ENCODE results near the gene FGF8.

FGF8 gene

DNA sequence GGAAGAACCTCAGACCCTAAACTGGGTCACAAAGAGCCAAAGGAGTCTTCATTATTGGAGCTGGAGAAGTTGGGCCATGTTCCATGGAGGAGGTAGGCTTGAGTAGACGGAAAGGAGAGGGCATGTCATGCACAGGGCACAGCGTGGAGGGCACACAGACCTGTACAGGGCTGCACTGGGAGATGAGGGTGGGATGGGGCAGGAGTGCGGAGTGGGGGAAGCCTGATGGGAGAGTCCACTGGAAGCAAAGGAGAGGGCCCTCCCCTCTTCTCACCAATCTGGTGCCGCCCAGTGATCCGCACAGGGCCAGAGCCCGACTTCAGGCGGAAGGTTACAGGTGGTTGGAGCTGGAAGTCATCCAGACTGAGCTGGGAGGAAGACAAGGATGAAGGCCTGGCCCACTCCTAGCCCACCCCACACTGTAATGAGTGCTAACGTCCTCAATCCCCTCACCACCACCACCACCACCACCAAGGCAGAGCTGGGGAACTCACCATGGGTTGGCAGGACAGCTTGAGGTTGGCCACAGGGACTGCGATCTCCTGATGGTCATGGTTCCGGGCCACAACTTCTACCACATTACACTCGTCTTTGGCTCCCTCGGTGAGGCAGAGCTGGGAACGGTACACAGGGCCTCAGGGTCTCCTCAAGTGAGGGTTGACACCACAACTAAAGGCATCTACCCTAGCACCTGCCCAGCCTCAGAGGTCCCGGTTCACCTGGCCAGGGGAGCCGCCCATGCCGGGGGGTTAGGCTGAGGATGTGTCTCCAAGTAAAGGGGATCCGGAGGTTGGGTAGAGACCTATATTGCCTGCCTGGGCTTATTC, 6.3 kb upstream of the FGF8 start:
- no peak for DNase-seq

DNA sequence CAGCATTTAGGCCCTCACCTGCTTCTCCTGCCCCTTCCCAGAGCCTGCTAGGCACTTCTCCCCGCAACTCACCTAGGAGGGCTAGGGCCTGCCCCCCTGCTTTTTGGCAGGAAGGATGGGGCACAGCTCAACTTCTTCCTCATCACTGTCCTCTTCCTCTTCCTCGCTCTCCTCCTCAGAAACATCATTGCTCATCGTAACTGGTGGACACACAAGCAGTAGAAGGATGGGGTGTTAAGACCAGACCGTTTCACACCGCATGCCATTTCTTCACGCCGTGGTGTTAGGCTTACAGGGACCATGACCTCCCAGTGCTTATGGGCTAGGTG, 5.7 kb upstream of the FGF8 start:
- DNase-seq = no peak

DNA sequence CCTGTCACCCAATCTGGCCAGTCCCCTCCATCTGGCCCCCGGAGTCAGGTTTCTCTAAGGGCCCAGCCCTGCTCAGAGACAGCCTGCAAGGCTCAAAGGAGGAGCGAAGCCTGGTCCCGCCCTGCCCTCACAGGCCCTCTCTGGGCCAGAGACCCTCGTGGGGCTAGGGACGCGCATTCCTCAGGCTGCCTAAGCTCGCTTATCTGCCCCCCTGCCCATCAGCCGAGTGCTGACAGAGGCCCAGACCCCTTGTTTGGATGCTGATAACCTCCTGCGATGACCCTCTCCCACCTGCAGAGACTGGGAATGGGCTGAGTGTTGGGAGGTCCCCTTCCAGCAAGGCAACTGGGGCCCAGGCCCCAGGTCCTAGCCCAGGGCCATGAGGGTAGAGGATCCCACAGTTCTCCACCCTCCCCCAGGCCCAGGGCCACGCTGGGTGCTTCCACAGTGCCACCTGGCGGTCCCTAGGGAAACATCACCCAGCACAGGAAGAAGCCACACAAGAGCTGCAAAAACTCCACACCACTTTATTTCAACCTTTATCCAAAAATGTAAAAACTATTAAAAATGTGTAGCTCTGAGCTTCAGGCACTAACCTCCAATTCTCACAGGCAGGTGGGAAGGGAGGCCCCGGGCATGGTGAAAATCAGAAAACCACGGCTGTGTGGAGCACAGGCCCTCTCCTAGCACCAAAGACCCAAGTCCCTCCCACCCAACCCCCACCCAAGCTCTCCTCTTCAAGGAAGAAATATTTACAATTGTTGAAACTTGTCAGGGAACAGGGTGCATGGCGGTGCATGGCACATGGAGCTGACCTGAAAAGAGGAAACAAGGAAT, 5.1 kb upstream of the FGF8 start:
- DNase-seq = peak; percentile 68 to 69

DNA sequence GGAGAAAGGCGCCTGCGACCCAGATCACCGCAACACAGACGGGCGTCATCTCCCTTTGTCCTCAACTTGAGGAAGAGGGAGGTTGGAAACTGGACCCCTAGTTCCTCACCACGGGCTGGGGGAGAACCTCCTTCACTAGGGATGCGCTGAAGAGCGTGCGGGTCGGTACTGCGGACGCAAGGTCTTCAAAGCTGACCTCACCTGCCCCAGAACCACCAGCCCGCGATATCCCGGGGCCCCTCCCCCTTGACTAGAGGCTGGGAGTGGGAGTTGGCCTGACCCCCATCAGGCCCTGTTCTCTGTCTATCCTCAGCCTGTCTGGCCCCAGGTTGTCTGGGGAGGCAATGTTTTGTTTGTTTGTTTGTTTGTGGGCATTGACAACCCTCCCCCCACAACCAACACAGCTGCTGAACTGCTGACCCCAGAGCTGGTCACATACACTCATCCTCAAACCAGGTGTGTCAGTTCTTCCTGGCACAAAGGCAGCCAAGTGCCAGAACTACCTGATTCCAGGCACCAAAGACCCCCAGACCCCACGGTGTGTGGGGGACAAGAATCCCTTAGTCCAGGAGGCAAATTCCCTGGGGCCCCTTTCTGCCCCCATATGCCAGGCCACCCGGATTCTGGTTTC, 4.4 kb upstream of the FGF8 start:
- DNase-seq = no peak

DNA sequence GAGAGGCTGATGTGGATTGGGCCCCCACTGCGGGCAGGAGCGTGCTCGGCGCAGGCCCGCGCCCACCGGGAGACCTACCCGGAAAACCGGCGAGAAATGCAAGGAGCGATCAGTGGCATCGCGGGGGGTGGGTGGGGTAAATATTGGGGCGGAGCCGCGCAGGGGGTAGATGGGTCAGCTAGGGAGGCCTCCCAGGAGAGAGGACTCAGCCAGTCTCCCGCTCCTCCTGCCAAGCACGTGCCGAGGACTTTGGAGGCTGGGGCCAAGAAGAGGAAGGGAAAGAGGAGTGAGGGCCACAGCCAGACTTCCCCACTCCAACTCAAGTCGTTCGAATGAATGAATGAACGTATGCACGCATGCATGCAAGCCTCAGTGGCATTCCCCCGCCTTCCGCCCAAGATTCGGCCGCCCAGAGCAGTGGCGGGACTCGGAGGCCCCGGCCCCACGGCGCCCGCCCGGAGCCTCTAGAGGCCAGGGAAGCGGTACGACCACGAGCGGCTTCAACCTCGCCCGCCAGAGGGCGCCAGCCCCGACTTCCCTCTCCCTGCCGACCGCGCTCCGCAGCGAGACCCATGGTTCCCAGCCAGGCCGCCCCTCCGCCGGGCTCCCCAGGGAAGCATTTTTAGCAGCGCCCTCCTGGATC, 3.8 kb upstream of the FGF8 start:
- peak; percentile 72 to 88 for DNase-seq

DNA sequence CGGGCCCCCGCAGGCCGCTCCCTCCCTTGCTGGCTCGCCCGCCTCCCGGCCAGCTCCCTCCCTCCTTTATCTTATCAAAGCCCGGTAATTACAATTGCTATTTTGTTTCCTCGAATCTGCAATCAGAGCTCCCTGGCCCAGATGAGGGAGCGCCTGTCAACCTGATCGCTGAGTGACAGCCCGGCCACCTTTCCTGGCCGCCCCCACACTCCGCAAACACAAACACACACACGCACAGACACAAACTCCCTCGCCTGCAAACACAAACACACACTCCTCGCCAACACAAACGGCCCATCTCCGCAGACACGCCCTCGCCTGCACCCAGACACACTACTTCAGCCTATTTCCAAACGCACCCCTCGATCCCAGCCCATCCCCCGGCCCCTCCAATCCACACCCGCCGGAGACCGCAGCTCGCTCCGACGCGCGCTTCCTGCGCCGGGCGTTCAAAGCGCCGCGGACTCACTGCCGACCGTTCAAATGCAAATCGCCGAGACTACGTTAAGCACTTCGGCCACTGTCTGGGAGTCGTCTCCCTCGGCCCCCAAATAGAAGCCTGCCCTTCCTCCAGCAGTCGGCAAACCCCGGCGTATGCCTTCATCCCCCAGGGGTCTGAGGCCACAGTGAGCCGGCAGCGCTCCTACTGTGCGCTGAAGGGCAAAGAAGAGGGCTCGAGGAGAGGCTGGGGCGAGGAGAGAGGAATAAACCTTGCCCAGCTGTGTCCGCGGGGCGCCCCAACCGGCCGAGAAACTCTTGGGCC, 3.0 kb upstream of the FGF8 start:
- no peak for DNase-seq

DNA sequence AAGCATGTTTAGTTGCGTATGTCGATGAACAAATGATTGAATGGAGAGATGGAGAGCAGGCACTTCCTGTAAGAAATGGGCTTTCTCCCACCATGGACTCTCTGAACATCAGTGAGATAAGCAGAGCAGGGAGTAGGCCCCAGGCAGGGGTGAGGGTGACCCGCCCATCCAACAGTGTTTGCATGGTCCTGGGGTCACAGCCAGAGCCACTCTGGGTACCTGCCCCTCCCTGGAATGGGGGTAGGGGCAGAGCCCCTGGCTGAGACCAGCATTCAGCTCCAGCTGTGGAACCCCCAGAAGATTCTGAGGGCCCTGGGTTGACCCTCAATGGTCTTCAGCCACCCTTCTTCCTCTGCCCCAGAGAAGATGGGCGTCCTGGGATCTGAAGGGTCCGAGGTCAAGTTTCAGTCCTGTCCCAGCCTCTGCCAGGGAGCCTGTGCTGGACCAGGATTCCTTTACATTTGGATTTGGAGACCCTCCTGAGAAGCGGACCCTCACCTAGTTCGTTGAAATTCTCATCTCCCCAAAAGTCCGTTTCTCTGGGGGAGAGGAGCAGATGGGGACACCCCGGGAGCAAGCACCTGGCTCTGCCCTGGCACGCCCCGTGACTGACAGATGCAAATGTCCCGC, 2.4 kb upstream of the FGF8 start:
- DNase-seq = no peak

DNA sequence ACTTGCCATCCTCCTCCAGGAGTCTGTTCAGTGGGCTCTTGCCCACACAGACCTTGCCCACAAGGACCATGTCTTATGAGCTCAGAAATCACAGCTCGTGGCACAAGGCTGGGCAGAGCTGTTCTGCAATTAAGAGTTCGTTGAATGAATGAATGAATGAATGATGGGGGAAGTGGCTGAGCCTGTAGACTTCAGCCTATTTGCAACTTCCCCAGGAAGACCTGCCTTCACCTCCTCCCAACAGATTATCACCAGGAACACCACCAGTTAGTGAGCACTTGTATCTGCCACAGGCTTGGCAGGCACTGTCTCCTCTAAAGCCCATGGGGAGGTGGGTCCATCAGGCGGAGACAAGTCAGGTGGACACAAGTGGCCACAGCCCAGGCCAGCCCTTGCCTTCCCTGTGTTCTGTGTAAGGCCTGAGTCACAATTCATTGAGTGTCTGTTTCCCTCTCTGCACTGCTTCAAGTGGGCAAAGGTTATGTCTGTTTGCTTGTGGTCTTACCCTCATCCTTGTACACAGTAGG, 1.8 kb upstream of the FGF8 start:
- DNase-seq = no peak

DNA sequence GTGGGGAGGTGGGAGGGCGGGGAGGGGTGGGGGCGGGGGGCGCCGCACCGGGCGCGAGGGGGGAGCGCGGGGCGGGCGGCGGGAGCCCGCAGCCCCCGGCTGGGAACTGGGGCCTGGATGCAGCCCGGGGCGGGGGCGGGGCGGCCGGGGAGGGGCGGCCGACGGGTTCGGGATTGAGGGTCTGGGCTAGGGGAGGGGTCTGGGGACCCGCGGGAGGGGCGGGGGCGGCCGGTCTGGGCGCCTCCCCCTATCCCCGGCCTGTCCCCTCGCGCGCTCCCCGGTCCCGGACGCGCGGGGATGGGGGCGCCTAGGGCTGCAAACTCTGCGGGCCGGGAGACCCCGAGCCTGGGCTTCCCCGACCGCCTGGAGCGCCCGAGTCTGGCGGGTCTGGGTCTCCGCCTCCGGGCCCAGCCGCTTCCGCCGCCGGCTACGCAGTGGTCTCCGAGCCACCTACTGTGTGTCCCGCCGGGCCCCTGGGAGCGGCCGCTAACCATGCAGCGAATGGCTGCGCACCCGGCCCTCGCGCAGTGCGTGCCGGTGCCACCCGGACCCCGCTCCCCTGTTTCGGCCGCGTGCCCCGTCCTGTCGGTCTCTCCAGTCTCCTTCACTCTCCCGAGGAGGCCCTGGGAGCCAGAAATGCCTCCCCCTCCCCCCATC, 375 bp upstream of the FGF8 start:
- no peak for DNase-seq

DNA sequence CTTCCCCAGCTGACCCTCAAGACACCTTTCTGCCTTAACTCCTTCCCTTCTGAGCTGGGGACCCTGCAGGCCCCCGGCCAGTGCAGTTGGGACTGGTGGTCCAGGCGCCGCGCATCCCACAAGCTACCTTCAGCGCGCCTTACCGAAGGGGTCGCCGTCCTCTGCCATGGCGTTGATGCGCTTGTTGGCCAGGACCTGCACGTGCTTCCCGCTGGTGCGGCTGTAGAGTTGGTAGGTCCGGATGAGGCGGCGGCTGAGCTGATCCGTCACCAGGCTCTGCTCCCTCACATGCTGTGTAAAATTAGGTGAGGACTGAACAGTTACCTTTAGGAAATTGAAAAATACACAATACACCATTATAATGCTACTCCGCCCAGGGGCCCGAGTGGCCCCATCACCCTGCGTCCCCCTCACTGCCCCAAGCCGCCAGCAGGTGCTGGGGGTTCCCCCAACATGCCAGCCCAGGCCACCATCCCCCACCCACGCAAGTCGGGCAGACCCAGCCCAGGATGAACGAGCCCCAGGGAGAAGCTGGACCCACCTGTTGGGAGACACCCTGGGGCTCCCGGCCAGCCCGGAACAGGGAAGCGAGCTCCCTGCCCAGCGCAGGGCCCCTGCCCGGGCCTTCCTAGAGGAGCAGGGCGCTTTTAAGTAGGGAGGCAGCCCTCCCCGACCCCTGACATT, 1.2 kb downstream of the FGF8 start:
- DNase-seq = no peak

DNA sequence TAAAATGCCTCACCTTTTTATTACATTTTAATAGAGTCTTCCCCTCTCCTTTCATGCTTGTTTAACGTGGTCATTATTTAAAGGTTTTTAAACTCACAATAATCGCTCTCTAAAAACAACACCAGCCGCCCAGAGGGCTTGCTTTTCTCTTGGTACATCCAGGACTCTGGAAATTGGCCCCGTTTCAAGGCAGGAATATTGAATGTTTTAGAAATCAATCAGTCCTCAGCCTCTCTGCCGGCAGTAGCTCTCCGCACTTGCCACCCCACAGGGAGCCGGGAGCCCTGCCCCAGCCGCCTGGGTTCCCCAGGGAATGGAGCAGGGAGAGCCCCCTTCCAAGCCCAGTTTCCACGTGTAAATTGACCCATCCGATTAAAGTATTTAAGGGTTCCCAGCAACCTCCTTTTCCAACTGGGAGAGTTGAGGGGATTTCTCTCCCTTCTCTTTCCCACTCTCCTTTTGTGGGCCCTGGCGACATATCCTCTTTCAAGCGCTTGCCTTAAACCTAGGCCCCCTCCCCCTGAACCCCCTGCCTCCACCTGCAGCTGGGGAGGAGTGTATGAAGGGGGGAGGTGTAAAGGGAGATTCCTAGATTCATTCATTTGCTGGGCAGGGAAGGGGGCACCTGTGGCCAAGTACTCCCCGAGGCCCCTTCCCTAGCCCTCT, 1.9 kb downstream of the FGF8 start:
- no peak for DNase-seq

DNA sequence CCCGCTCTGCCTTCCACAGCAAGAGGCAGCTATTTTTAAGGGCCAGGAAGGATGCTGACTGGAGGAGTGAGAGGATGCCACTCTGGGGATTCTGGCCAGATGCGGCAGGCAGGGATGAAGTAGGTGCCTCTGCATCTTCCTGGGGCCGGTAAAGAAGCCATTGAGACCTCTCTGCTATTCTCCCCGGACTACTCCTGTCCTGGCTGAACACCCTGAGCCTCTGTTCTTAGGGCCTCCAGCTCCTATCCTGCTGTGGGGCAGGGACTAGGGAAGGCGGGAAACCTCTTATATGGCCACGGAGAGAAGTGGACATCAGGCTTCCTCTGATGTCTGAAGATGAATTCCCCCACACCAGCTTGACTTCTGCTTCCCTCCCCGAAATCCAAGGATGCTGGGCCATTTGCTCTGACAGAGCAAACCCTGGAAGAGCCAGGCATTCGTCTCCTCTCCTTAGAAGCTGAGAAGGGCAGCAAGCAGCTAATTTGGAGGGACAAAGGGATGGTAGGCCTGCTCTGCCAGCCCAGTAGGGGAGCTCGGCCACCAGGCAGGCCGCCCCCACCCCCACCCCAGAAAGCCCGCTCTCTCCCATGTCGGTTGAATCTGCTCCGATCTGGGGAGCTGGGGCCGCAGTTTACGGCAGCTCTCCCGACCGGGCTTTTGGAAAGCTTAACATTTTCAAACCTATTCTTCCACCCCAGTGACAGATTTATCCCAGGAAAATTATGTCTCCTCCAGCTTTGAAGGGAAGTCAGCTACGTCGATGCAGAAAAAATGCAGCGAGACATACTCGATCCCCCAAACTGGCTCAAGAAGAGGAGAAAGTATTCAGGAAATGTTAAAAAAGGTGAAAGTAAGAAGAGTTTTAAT, 2.8 kb downstream of the FGF8 start:
- no peak for DNase-seq

DNA sequence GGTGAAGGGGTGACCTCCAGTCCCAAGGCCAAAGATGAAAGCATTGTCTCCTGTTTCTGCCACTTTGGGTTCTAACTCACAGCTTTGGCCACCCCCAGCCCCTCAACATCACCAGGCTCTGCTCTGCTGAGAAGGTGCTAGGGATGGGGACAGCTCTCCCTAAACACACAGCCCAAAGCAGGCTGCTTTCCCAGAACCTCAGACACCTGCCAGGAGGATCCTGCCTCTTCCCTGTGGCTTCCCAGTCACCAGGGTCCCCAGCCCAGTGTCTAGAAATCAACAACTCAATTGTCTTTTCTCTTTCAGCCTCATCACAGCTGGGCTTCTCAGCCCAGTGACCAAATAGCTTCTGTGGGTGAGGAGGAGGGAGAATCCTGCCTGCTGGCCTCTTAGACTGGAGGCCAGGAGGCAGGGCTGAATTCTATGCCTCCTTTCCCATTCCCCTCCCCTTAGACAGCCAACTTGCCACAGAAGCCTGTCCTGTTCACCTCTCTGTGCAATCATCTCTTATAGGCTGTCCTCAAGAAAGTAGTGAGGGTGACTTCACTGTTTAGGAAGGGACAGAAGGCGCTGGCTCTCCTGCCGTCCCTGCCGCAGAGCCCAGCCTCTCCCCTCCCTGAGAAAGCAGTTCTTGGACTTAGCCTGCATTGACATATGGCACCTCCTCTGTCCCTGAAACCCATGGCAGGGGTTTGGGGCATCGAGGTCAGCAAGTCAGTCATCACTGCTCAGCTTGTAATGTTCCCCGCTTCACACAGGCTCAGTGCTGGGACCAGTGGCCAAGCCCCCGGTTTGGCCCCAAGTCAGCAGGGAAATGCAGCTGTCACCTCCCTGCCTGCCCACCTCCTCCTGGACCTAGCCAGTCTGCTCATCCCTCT, 3.7 kb downstream of the FGF8 start:
- no peak for DNase-seq

DNA sequence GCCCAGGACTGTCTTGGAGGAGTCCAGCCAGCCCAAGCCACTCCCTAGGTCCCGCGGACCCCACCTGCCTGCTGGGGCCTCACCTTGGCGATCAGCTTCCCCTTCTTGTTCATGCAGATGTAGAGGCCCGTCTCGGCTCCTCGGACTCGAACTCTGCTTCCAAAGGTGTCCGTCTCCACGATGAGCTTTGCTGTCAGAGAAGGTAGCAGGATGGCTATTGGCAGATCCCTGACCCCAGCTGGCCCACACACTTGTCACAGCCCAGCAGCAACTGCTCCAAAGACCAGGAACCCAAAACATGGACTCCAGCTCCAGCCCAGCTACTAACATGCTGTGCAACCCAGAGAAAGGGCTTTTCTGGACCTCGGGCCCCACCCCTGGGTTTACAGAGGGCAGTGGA, 4.5 kb downstream of the FGF8 start:
- DNase-seq = no peak

DNA sequence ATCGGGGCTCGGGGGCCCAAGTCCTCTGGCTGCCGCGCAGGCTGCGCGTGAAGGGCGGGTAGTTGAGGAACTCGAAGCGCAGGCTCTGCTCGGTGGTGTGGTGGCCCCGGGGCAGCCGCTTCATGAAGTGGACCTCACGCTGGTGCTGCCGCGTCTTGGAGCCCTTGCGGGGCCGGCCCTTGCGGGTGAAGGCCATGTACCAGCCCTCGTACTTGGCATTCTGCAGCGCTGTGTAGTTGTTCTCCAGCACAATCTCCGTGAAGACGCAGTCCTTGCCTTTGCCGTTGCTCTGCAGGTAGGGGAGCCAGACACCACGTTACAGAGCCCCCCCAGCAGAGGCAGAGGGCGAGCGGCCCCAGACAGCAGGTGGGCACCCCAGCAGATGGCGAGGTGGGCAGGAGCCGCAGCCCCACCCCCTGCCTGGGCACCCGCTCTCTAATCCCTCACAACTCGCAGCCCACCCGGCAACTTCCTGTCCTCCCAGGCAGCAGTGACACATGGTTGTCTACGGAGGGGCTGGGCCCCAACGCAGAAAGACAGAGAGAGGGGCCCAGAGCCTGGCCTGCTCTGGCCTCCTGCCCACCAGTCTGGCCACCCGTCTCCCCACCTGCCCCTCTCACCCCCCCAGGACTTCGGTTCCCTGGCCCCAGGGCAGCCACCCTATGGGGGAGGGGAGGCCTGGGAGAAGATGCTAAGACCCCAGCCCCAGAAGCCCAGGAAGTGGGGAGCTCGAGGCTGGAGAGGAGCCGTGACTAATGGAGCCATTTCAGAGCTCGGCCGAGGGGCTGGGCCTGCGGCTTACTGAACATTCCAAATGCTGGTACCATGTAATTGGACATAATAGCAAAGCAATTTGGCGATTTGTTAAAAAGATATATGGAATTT, 5.3 kb downstream of the FGF8 start:
- DNase-seq = no peak

DNA sequence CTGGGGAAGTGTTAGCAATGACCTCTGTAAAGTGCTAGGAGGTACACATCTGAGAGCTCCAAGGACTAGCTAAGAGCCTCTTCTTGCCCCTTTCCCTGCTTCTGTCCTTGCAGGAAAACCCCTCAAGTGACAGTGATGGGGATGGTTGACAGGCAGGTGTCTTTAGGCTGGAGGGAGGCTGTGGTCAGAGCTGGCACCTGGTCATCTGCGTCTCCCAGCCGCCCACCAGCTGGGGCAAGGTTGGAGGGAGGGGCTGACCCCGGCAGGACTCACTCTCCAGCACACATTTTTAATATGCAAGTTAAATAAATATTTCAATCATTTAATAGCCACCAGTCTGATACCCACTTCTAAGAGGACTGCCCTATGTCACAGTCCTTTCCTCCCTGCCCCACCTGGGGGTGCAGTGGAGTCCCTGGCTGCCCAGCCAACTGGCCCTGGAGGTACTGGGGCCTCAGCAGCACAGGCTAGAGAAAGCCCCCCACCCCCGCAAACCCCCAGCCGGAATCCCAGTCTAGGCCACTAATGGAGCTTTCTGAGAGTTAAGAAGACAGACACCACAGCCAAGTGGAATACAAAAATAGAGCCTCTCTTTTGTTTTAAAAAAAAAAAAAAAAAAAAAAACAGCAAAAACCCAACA, 6.3 kb downstream of the FGF8 start:
- no peak for DNase-seq

DNA sequence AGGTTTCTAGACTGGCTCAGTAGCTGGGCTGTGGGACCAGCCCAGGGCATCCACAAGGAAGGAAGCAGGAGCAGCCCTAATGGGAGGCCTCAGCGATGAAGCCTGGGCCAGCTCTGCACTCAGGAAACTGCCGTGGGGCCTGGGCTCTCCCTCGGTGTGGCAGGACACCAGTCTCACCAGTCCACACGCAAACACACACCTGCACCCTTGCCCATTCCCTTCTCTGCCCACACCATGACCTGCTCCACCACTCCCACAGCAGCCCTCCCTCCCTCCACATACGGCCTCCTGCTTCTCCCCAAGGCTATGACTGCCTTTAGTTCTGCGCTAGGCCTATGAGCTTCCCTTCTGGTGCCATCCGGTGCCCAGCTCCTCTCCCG, 7.1 kb downstream of the FGF8 start:
- DNase-seq = no peak
